ENCODE measurements around the gene RAP1B.

The RAP1B gene

DNA sequence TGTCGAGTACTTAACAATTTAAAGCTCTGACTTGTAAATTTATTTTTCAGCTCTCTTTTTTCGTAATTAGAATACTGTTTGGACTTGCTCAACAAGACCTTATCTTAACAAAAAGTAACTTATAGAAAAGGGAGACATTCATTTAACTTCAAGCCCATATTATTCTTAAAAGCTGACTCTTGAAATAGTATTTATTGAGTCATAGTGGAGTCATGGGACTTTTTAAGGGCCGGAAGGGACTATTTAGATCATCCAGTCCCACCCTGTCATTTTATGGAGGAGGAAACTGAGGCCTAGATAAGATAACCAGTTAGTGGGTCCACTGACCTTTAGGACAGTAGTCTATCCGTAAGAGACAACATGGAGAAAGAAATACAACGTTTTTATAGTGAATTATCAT, 1.5 kb downstream of the RAP1B start:
- no peak for DNase-seq

DNA sequence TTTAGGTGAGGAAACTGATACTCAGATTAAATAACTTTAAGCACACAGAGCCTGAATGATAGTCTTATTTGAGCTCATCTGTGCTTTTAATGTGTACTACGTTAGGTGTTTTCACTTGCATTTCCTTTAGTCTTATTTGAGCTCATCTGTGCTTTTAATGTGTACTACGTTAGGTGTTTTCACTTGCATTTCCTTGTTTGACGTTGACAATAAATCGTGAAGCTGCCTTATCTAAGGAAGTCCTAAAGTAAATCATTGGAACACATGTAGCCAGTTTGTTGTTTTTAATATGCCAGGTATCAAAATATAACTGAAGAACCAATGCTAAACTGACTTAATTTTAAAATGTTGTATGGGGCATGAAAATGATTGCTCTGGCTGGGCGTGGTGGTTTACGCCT, 2.0 kb downstream of the RAP1B start:
- DNase-seq, result no peak

DNA sequence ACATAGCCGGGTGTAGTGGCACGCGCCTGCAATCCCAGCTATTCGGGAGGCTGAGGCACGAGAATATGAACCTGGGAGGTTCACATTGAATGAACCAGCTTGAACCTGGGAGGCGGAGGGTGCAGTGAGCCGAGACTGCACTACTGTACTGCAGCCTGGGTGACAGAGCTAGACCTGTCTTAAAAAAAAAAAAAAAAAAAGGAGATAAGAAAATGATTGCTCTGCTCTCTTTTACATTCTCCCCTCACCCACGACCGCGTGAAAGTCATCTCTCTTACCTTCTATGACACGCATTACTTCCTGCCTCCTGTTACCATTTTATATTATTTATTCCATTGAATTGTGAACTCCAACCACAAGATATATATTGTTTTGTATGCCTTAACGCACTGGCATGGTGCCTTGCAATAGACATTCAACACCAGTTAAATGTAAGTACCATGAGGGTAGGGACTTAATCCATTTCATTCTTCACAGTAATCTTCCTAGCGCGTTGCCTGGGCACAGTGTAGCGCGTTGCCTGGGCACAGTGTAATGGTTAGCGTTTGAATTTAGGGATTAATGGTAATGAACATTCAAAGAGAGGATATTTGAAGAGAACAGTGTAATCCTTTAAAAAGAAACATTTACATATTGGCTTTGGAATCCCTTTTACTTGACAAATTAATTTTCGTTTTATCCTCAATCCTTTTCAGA, 2.7 kb downstream of the RAP1B start:
- DNase-seq, result no peak

DNA sequence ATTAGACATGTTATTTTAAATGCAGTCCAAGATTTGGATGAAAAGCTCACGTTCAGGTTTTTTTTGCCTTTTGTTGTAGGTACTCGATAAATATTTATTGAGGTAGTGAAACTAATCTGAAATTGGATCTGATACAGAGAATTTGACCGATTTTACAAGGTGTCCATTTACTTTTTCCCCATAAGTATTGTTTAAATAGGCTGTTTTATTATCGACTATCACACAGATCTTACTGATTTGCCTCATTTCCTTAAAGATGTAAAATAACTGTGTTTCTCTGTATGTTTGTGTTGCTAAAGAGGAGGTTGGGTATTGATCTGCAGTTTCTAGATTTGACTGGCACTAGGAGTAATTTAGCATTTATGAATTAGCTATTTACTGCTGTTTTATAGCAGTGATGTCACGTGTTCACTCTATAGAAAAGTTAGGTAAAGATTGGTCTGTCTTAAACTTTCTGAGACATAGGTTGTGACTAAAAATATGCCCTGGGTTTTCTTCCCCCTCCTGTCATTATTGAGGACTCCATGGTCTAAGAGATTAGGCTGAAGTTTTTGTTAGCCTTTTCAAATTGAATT, 3.5 kb downstream of the RAP1B start:
- no peak for DNase-seq

DNA sequence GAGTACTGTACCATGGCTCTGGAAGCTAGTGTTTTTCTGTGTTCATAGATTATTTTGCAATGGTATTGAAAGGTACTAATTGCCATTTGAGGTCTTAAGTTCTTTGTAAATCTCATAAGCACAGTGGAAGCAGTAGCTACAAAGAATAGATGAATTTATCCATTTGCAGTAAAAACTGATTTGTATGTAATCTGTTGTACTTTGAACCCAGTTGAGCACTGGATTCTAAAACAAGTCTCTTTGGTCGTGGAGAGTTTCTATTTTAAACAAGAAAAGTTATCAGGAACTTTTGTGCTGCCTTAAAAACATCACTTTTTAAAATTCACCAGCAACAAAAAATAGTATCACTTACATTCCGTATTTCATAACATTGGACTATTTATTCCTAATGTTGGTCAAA, 4.1 kb downstream of the RAP1B start:
- no peak for DNase-seq

DNA sequence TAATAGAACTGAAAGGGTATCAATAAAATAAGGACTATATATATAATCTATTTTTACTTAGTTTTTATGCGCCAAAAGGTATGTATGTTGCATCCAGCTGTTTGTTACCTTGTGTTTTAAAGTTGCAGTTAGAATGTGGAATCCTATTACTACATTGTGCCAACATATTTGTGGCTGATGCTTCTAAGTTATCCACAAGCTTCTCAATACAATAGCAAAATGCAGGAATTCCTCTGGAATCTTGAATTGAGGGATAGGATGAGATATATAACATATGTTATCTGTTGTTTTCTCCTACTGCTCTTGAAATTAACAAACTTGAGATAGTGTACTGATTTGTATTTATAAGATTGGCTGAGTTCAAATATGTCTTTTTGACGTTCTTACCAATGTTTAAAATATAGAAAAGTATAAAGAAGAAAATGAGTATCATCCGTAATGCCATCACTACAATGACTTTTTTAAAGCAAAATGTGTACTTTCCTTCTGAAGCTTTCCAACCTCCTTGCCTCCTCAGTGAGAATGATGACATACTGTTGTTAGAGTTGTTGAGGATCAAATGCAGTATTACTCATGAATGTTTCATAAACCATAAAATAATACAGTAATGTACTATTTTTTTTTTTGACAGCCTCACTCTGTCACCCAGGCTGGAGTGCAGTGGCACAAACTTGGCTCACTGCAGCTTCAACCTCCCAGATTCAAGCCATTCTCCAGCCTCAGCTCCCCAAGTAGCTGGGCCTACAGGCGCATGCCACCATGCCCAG, 6.6 kb downstream of the RAP1B start:
- no peak for DNase-seq

DNA sequence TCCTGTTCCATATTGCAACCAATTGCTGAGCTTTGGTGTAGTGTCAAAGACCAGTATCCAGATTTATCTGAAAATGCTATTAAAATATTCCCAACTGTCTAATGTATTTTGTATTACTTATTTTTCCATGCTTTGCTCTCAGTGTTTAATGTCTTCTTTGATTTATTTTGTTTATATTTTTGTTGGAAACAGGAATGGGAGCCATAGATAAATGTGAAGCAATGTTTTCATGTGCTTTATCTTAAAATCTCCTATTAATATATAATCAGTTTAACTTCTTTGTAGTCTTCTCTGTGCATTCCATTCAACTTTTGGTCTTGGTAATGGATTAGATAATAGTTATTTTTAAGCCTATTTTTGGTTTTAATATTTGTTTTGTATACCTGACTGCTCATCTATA, 8.8 kb downstream of the RAP1B start:
- no peak for DNase-seq

DNA sequence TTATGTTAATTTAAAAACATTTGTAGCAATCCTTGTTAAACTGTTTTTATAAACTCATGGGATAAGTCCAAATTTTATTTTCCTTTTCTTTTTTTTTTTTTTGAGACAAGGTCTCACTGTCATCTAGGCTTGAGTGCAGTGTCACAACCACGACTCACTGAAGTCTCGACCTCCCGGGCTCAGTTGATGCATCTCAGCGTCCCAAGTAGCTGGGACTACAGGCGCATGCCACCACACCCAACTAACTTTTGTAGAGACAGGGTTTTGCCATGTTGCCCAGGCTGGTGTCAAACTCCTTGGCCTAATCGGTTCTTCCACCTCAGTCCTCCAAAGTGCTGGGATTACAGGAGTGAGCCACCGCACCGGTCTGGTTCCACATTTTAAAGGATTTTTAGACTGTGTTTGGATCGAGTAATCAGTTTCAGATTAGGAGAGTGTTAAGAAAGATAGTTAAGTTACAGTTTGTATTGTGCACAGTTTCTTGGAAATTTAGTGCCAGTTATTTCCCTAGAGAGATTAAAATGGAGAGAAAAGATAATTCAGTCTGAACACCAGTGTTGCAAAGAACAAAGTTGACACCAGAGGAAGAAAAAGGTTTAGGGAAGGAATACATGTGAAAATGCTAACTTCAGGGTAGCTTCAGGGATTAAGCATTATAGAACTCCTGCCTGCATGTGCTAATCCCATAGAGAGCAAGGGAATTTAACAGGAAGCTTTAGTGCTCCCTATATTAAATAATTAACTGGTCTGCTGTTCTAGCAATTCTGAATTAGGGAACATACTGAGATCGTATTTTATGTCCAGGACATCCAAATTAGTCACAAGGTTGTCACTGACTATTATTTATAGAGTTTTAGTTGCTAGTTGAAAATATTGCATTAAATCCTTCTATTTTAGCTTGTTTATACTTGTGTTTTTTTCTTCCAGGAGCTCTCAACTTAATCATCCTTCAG, 10.1 kb downstream of the RAP1B start:
- DNase-seq, result no peak

DNA sequence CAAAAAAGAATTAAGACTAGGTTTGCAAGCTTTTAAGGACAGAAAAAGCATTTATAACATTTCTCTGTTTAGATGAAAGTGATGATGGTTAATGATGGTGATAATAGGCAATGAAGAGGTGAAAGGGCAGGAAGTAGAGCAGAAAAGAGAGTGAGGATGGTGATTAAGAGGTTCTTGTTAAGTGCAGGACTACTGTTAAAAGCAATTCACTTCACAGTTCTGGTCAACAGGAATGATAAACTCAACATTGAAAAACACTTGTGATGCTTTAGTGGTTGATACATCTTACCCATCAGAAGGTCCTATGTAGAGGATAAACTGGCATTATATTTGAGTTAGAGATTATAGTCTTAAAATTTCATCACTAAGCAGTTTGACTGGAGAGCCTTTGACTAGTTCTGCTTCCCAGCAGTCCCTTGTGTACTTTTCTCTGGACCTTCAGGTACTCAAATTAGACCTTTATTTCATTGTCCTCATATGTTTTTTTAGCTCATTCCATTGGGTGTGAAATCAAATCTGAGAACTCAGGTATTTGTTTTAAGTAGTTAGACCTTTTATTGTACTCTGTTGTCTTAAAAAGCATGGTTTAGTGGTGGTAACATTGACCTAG, 10.9 kb downstream of the RAP1B start:
- DNase-seq, result no peak

DNA sequence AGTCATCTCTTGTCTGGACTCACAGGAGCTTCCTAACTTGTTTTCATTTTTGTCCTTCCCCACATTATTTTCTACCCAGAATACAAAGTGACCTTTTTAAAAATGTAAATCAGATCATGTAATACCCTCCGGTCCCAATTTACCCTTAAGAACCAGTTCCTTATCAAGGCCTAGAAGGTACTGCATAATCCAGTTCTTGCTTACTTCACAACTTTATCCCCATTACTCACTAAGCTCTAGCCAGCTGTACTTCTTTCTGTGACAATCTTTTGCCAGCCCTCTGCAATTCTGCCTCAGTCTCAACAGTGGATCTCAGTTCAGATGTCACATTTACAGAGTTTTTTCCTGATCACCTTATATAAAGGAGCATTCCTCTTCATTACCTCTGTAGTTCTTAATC, 11.6 kb downstream of the RAP1B start:
- DNase-seq, result no peak

DNA sequence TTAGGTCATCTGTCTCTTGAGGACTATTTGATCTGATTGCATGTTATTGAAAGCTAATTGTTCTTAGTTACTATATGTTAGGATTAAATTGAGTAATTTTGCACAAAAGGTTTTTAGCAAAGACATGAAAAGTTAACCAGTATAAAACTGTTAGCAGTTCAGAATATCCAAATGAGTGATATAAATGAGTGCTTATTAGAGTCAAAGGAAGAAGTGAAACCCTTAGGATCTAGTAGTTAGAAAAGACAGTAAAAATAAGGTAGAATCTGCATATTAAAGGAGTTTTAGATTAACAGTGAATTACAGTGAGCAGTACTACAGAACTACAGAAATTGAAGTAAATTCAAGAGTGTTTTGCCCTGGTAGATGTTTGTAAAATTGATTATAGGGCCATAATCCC, 12.4 kb downstream of the RAP1B start:
- DNase-seq, result no peak

DNA sequence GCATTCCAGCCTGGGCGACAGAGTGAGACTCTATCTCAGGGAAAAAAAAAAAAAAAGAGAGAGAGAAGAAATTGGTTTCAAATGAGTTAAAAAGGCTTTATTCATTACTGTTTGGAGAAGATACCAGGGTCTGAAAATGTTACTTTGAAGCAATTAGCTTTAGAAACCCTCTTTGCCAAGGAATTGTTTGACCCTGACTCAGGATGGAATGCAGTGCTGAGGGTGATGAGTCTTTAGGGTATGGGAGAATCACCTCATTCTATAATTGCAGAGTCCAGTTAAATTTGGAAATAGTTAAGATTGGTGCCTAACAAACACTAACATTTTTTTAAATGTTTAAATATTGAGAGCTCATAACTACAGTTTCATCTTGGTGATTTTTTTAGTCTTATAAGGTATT, 13.3 kb downstream of the RAP1B start:
- no peak for DNase-seq

DNA sequence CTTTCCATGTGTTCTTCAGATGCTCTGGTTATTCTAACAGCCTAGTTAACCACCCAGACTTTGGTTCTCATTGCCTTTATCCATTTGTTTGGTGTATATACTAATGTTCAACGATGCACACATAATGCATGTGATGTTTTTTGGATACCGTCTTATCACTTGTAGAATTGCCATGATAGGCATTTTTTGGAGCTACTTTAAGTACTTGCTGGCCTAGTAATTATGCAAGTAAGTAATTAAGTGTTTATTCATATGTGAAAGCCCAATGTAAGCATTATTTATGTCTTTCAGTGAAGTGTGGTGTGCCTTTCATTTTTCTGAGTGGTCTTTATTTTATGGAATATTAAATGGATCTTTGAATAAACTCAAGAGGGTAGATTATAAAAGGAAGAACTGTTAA, 14.2 kb downstream of the RAP1B start:
- DNase-seq, result no peak

DNA sequence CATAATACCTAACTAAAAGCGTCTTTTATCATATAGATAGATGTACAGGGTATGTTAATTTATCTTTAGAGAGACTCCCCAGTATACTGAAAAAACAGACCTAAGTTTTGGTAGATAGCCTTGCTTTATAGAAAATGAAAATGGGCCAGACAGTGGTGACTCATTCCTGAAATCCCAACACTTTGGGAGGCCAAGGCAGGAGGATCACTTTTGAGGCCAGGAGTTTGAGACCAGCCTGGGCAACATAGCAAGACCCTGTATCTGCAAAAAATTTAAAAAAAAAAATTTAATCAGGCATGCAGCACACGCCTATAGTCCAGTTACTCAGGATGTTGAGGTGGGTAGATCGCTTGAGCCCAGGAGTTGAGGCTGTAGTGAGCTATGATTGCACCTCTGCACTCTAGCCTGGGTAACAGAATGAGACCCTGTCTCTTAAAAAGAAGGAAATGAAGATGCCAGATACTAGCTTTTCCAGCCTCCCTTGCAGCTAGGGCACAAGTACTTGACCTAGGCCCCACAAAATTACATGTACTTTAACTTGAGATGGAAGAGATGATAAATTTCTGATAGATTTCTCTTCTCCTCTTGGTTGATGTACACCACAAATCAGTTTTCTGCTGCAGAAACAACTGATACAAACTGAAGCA, 17.1 kb downstream of the RAP1B start:
- DNase-seq, result no peak

DNA sequence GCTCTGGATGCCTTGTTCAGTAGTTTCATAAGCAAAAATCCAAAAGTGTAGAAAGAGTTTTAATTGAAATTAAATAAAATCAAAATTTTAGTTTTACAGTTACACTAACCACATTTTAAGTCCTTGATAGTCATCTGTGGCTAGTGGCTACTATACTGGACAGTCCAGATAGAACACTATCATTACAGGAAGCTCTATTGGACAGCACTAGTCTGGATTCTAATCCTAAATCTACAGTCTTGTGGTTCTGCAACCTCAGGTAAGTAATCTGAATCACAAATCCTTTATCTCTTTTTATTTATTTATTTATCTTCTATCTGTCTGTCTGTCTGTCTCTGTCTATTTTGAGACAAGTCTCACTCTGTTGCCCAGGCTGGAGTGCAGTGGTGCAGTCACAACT, 18.0 kb downstream of the RAP1B start:
- DNase-seq, result no peak

DNA sequence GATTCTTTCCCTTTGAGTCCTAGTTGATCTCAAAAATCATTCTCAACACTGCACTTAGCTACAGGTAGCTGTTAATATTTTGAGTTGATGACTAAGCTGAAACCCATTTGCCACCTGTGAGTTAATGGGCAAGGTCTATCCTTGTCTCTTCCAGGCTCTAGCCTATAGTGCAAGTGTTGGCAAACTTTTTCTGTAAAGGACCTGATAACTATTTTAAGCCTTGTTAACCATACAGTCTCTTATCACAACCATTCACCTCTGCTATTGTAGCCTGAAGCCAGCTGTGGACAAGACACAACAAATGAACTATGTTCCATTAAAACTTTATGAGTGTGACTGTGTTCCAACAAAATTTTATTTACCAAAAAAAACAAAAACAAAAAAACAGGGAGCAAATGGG, 19.4 kb downstream of the RAP1B start:
- no peak for DNase-seq

DNA sequence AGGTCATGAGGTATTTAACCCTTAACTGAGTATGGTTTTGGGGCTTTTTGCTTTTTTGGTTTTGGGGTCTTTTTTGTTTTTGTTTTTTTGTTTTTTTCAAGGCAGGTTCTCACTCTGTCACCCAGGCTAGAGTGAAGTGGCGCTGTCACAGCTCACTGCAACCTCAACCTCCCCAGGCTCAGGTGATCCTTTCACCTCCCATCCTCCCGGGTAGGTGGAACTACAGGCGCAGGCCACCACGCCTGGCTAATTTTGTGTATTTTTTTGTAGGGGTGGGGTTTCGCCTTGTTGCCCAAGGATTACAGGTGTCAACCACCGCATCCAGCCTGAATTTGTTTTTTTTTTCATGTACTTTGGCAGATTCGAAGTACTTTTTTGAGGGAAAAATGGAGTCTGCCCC, 19.9 kb downstream of the RAP1B start:
- DNase-seq, result no peak

DNA sequence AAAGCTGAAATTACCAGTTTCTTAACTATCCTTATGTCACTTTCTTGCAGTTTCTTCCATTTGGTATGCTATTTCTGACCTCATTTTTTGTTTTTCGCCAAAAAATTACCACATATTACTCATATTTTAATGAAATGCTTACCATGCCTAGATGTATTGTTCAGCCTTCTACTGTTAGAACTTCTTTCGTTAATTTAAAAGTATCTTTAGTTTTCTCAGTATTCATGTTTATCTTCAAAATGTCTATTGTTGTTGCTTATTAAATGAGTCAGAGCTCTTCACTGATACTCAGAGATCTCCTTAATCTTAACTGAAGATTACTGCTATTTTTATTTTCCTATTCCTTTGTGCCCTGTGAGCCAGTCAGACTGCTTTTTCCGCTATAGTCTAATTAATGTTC, 20.5 kb downstream of the RAP1B start:
- DNase-seq, result no peak

DNA sequence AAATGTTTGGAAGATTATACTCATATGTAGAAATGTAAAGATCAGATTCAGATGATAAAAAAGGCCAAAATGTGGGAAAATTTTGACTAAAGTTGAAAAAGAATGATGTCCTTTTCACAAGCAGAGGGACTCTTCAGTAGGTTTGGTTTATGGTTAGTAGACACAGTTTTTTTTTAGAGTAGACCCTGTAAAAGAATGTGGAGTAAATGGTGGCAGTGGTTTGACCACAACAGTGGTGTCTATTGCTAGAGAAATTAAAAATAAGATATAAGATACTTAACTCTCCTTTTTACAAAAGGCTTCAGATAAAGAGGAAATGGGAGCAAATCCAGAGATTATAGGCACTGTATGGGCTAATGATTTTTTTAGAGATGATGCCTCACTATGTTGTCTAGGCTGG, 21.8 kb downstream of the RAP1B start:
- DNase-seq, result no peak

DNA sequence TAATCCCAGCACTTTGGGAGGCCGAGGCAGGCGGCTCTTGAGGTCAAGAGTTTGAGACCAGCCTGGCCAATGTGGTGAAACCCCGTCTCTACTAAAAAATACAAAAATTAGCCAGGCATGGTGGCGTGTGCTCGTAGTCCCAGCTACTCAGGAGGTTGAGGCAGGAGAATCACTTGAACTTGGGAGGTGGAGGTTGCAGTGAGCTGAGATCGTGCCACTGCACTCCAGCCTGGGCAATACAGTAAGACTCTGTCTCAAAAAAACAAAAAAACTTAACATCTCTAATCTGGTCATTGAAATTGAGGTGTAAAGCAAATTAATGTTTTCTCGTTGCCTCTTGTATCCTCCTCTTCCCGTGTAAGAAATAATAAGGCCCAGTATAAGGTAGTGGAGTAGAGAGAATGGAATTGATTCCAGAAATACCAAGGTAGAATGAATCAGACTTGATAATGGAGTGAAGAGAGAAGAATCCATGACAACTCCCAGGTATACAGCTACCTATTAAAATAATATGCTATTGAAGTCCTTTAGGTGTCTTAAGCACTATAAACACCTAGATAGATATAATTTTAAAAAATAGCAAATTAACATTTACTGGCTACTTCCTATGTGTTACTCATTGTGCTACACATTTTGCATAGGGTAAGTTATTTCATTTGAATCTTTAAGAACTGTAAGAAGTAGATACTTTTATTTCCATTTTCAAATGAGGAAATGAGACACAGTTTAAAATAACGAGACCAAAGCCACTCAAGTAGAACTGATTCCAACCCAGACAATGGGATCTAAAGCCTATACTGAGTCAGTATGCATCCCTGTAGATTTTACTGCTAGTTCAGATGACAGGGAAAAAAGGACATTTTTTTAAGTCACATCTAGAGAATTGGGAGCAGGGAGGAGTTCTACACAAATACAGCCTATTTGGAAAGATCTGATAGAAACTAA, 23.2 kb downstream of the RAP1B start:
- DNase-seq, result no peak

DNA sequence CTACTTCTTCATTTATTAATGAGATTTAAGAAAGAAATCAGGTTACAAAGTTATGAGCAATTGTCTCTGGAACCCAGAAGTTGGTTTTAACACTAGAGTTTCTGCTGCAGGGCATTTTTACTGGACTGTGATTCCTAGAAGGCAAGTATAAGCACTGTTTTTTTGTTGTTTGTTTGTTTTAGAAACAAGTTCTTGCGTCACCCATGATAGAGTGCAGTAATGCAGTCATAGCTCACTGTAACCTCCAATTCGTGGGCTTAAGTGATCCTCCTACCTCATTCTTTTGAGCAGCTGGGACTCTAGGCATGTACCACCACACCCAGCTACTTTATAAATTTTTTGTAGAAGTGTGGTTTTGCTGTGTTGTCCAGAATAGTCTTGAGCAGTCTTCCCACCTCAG, 25.6 kb downstream of the RAP1B start:
- DNase-seq, result no peak

All from KG1 (cell line).